Naive B cell (primary cell): ENCODE data around the gene CNRIP1. TPM values are rescaled to one million over a fixed set of nuclear protein-coding genes. Genes with fewer than 3 reads are reported as not detected.

Experiments used
- ATAC-seq, 2 donors: fragments of 150-1000 bp; cut with Tn5 transposase; 2 replicates each; pipeline ENCODE4 v1.10.0; 2021; ENCODE audit warnings: low read depth in 2 of 2, mild to moderate bottlenecking in 2 of 2, moderate library complexity in 2 of 2
- DNase-seq: peaks from one replicate; pipeline ENCODE4 v3.0.0; 2022
- H3K27ac Mint-ChIP-seq, 6 donors: one replicate each; pipeline ENCODE4 v1.8.0; 2020 to 2022; ENCODE audit warnings: mild to moderate bottlenecking in 6 of 6, mixed read lengths in 6 of 6, moderate library complexity in 5 of 6, inconsistent platforms in 2 of 6
- H3K27me3 Mint-ChIP-seq, 3 donors: one replicate each; pipeline ENCODE4 v1.8.0; 2021 to 2022; ENCODE audit warnings: mixed read lengths in 3 of 3, mild to moderate bottlenecking in 1 of 3
- H3K36me3 Mint-ChIP-seq, 2 donors: one replicate each; pipeline ENCODE4 v1.8.0; 2020 to 2022; ENCODE audit warnings: mixed read lengths in 2 of 2, inconsistent platforms in 1 of 2, mild to moderate bottlenecking in 1 of 2
- H3K4me1 Mint-ChIP-seq, 3 donors: one replicate each; pipeline ENCODE4 v1.8.0; 2020 to 2022; ENCODE audit warnings: mixed read lengths in 3 of 3, inconsistent platforms in 1 of 3, mild to moderate bottlenecking in 1 of 3, moderate library complexity in 1 of 3
- H3K4me3 Mint-ChIP-seq, 8 donors: one replicate each; pipeline ENCODE4 v1.8.0; 2020 to 2022; ENCODE audit warnings: mild to moderate bottlenecking in 8 of 8, mixed read lengths in 8 of 8, moderate library complexity in 8 of 8, inconsistent platforms in 2 of 8
- H3K9me3 Mint-ChIP-seq, 7 donors: one replicate each; pipeline ENCODE4 v1.8.0; 2020 to 2022; ENCODE audit warnings: mixed read lengths in 7 of 7, mild to moderate bottlenecking in 5 of 7, inconsistent platforms in 2 of 7, moderate library complexity in 1 of 7
- polyA plus RNA-seq, 6 donors: library from polyadenylated mRNA; unstranded; fragments of 300-500 nt; fragmentation: Illumina TruSeq; gene quantifications; one replicate each; pipeline ENCODE4 v1.2.3, GENCODE V29; 2021; ENCODE audit warnings: low read depth in 6 of 6

Gene CNRIP1
- polyA plus RNA-seq, 6 donors from 2014 or later, result not detected

- Mint-ChIP-seq H3K36me3 (peaks cover 7 to 9% of the 10 kb centered on the region in 2 donors), H3K4me1 (peaks cover 25 to 34% (median 27%) of the 10 kb centered on the region in 3 donors), H3K27me3 (no peaks in the 10 kb centered on the region), H3K27ac (peak overlapping the region in 5 of 6 donors; percentile 95 to 100 (median 97)), H3K9me3 (no peaks in the 10 kb centered on the region), H3K4me3 (peak overlapping the region; percentile 85 to 100 (median 98))
- ATAC-seq (no peak), DNase-seq (no peak)
These were observed 69.0 kb downstream of the CNRIP1 start for GRCh38 chr2:68250652-68251186.

GRCh38 chr2:68250196-68250595 is 69.6 kb downstream of the CNRIP1 start:
- H3K4me3 Mint-ChIP-seq, result peak overlapping the region; percentile 85 to 100 (median 98)
- H3K27ac Mint-ChIP-seq, result peak overlapping the region in 5 of 6 donors; percentile 95 to 100 (median 97)
- ATAC-seq (no peak), DNase-seq (peak; percentile 6)
- peaks cover 25 to 34% (median 27%) of the 10 kb centered on the region in 3 donors for H3K4me1 Mint-ChIP-seq
- peaks cover 7 to 9% of the 10 kb centered on the region in 2 donors for H3K36me3 Mint-ChIP-seq
- H3K9me3 Mint-ChIP-seq, result no peaks in the 10 kb centered on the region
- H3K27me3 Mint-ChIP-seq, result no peaks in the 10 kb centered on the region

- peaks cover 20 to 27% (median 20%) of the 10 kb centered on the region in 3 donors for H3K4me1 Mint-ChIP-seq
- no peak for ATAC-seq
- H3K27ac Mint-ChIP-seq, result peak overlapping the region in 2 of 6 donors; percentile 53 to 97
- H3K4me3 Mint-ChIP-seq, result peak overlapping the region in 2 of 8 donors; percentile 4 to 100
- H3K9me3 Mint-ChIP-seq, result no peaks in the 10 kb centered on the region
- no peak for DNase-seq
- H3K27me3 Mint-ChIP-seq, result no peaks in the 10 kb centered on the region
- peaks cover 7 to 9% of the 10 kb centered on the region in 2 donors for H3K36me3 Mint-ChIP-seq
These were observed 70.9 kb downstream of the CNRIP1 start for GRCh38 chr2:68248806-68249205.

GRCh38 chr2:68248361-68248760 is 71.4 kb downstream of the CNRIP1 start:
- ATAC-seq, result no peak
- Mint-ChIP-seq H3K27me3 (no peaks in the 10 kb centered on the region), H3K36me3 (peaks cover 7 to 9% of the 10 kb centered on the region in 2 donors), H3K4me1 (peaks cover 17 to 25% (median 18%) of the 10 kb centered on the region in 3 donors), H3K27ac (no peak overlapping the region), H3K9me3 (no peaks in the 10 kb centered on the region), H3K4me3 (no peak overlapping the region)
- DNase-seq, result no peak

- peaks cover 5 to 7% of the 10 kb centered on the region in 2 donors for H3K36me3 Mint-ChIP-seq
- no peak overlapping the region for H3K27ac Mint-ChIP-seq
- H3K4me3 Mint-ChIP-seq, result no peak overlapping the region
- DNase-seq (no peak), ATAC-seq (no peak)
- peaks cover 18 to 26% (median 19%) of the 10 kb centered on the region in 3 donors for H3K4me1 Mint-ChIP-seq
- H3K27me3 Mint-ChIP-seq, result no peaks in the 10 kb centered on the region
- H3K9me3 Mint-ChIP-seq, result no peaks in the 10 kb centered on the region
These were observed 73.4 kb downstream of the CNRIP1 start for GRCh38 chr2:68246396-68246795.

- ATAC-seq (no peak), DNase-seq (no peak)
- no peaks in the 10 kb centered on the region for H3K27me3 Mint-ChIP-seq
- H3K36me3 Mint-ChIP-seq, result peaks cover 0 to 2% of the 10 kb centered on the region in 2 donors
- H3K9me3 Mint-ChIP-seq, result no peaks in the 10 kb centered on the region
- H3K4me1 Mint-ChIP-seq, result peaks cover 19 to 28% (median 19%) of the 10 kb centered on the region in 3 donors
- H3K27ac Mint-ChIP-seq, result no peak overlapping the region
- no peak overlapping the region for H3K4me3 Mint-ChIP-seq
These were observed 74.1 kb downstream of the CNRIP1 start for GRCh38 chr2:68245672-68246071.

- peaks cover 0 to 8% of the 10 kb centered on the region in 2 donors for H3K36me3 Mint-ChIP-seq
- H3K4me3 Mint-ChIP-seq, result no peak overlapping the region
- H3K4me1 Mint-ChIP-seq, result peaks cover 19 to 28% (median 19%) of the 10 kb centered on the region in 3 donors
- no peak overlapping the region for H3K27ac Mint-ChIP-seq
- H3K9me3 Mint-ChIP-seq, result no peaks in the 10 kb centered on the region
- no peaks in the 10 kb centered on the region for H3K27me3 Mint-ChIP-seq
- ATAC-seq, result no peak
- no peak for DNase-seq
These were observed 74.7 kb downstream of the CNRIP1 start for GRCh38 chr2:68245066-68245465.

- Mint-ChIP-seq H3K27me3 (no peaks in the 10 kb centered on the region), H3K4me1 (peaks cover 20 to 27% (median 21%) of the 10 kb centered on the region in 3 donors), H3K27ac (no peak overlapping the region), H3K4me3 (no peak overlapping the region), H3K36me3 (peaks cover under 1 to 8% of the 10 kb centered on the region in 2 donors), H3K9me3 (no peaks in the 10 kb centered on the region)
- ATAC-seq (no peak), DNase-seq (no peak)
These were observed 75.3 kb downstream of the CNRIP1 start for GRCh38 chr2:68244456-68244855.

Other genes with a start within 250 kb of the CNRIP1 start
- 10 to 100 TPM; 17.2 to 33.2 (median 19.5) TPM for gene PNO1, start 162.1 kb downstream of the CNRIP1 start, polyA plus RNA-seq
- gene PPP3R1, start 67.4 kb downstream of the CNRIP1 start, polyA plus RNA-seq, result 10 to 100 TPM in 1 of 6 donors, 1 to 10 TPM in 5; 1.4 to 11.2 (median 6.6) TPM
- 100 to 1,000 TPM in 4 of 6 donors, 10 to 100 TPM in 2; 69.0 to 215 (median 129) TPM for gene PLEK, start 45.3 kb upstream of the CNRIP1 start, polyA plus RNA-seq
- under 1 TPM; 0.19 to 0.58 (median 0.42) TPM for gene FBXO48, start 147.3 kb upstream of the CNRIP1 start, polyA plus RNA-seq
- 1 to 10 TPM in 5 of 6 donors, not detected in 1; 1.7 to 3.1 (median 2.8) TPM for gene APLF, start 147.6 kb upstream of the CNRIP1 start, polyA plus RNA-seq